Inferior parietal cortex (tissue), 1 donor: ENCODE data around the gene COL9A2.

Experiments
- DNase-seq: peaks from one replicate; pipeline ENCODE4 v3.0.0-alpha.2; 2016; ENCODE audit errors: extremely low spot score

Gene COL9A2

GRCh38 chr1:40257688-40258444 lies 59.2 kb downstream of the COL9A2 start, which contains the start of gene ZMPSTE24:
ZMPSTE24 (plus strand) TSS chr1:40258236; CDS start chr1:40258272, 36 bp downstream.
- DNase-seq, result peak; percentile 97

- peak; percentile 79 for DNase-seq
These were observed 59.8 kb downstream of the COL9A2 start for GRCh38 chr1:40257313-40257687.

- no peak for DNase-seq
These were observed 60.5 kb downstream of the COL9A2 start for GRCh38 chr1:40256401-40257084.

GRCh38 chr1:40255231-40255630 lies 61.9 kb downstream of the COL9A2 start:
- DNase-seq, result no peak

GRCh38 chr1:40252601-40253000 lies 64.5 kb downstream of the COL9A2 start:
- no peak for DNase-seq

- no peak for DNase-seq
These were observed 65.6 kb downstream of the COL9A2 start for GRCh38 chr1:40251456-40251855.
